Activated T-cell treated with anti-CD3 and anti-CD28 coated beads, Interleukin-2, amount 50 U/mL, for 72 hours (primary cell): ENCODE measurements around the gene THAP6. TPM values are rescaled to one million over a fixed set of nuclear protein-coding genes. Genes with fewer than 3 reads are reported as not detected.
"Not testable (repeated sequence)": the region's sequence is repeated elsewhere in the genome, so short reads cannot be mapped to it uniquely, and the experiment has no call there.

Source experiments
- ATAC-seq, 2 donors: fragments of 150-1000 bp; cut with Tn5 transposase; replicated peaks in 1 of 2; 2 replicates each; pipeline ENCODE4 v1.10.0; 2021; ENCODE audit warnings: moderate library complexity in 2 of 2, mild to moderate bottlenecking in 1 of 2
- DNase-seq, 2 donors: peaks; one replicate each; pipeline ENCODE4 v3.0.0; 2021 to 2022; ENCODE audit warnings: mixed read lengths in 1 of 2
- H3K27ac Mint-ChIP-seq: one replicate; pipeline ENCODE4 v1.8.0; 2022; ENCODE audit warnings: mild to moderate bottlenecking, moderate library complexity, mixed read lengths
- H3K27me3 Mint-ChIP-seq: one replicate; pipeline ENCODE4 v1.8.0; 2022; ENCODE audit warnings: low read depth, mixed read lengths
- H3K36me3 Mint-ChIP-seq, 2 donors: one replicate each; pipeline ENCODE4 v1.8.0; 2022; ENCODE audit warnings: mixed read lengths in 2 of 2, mild to moderate bottlenecking in 1 of 2; ENCODE audit not compliant: insufficient read depth in 2 of 2
- H3K4me1 Mint-ChIP-seq: one replicate; pipeline ENCODE4 v1.8.0; 2022; ENCODE audit warnings: low read depth, mixed read lengths
- H3K4me3 Mint-ChIP-seq, 2 donors: one replicate each; pipeline ENCODE4 v1.8.0; 2022; ENCODE audit warnings: mild to moderate bottlenecking in 2 of 2, mixed read lengths in 2 of 2, moderate library complexity in 2 of 2
- H3K9me3 Mint-ChIP-seq, 2 donors: one replicate each; pipeline ENCODE4 v1.8.0; 2022; ENCODE audit warnings: mixed read lengths in 2 of 2
- total RNA-seq, 2 donors: library from RNA; stranded (reverse); gene quantifications; one replicate each; pipeline ENCODE4 v1.2.3, GENCODE V29; 2022

THAP6 gene
- total RNA-seq, 2 donors from 2014 or later, result 28.8 to 35.1 TPM

DNA sequence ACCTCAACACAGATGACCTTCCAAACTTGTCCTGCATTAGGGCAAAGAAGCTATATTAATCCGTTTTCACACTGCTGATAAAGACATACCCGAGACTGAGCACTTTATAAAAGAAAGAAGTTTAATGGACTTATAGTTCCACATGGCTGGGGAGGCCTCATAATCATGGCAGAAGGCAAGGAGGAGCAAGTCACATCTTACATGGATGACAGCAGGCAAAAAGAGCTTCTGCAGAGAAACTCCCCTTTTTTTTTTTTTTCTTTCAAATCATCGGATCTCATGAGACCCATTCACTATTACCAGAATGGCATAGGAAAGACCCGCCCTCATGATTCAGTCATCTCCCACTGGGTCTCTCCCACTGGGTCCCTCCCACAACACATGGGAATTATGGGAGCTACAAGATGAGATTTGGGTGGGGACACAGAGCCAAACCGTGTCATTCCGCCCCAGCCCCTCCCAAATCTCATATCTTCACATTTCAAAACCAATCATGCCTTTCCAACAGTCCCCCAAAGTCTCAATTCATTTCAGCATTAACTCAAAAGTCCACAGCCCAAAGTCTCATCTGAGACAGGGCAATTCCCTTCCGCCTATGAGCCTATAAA, 17.4 kb downstream of the THAP6 start:
- not testable (repeated sequence) for H3K27ac Mint-ChIP-seq, H3K27me3 Mint-ChIP-seq, H3K9me3 Mint-ChIP-seq, DNase-seq, H3K4me3 Mint-ChIP-seq, ATAC-seq, H3K4me1 Mint-ChIP-seq
- H3K36me3 Mint-ChIP-seq, result peaks cover 22 to 43% of the 10 kb centered on the region in 2 donors

DNA sequence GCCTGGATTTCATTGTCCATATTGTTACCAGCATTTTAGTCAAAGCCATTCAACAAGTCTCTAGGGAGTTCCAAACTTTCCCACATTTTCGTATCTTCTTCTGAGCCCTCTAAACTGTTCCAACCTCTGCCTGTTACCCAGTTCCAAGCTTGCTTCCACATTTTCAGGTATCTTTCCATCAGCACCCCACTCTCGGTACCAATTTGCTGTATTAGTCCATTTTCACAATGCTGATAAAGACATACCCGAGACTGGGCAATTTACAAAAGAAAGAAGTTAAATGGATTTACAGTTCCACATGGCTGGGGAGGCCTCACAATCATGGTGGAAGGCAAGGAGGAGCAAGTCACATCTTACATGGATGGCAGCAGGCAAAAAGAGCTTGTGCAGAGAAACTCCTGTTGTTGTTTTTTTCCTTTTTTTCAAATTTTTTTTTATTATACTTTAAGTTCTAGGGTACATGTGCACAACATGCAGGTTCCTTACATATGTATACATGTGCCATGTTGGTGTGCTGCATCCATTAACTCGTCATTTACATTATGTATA, 19.1 kb downstream of the THAP6 start:
- H3K4me1 Mint-ChIP-seq, H3K27me3 Mint-ChIP-seq, H3K9me3 Mint-ChIP-seq, DNase-seq, H3K27ac Mint-ChIP-seq, H3K4me3 Mint-ChIP-seq, ATAC-seq: not testable (repeated sequence)
- H3K36me3 Mint-ChIP-seq, result peaks cover 20 to 32% of the 10 kb centered on the region in 2 donors

DNA sequence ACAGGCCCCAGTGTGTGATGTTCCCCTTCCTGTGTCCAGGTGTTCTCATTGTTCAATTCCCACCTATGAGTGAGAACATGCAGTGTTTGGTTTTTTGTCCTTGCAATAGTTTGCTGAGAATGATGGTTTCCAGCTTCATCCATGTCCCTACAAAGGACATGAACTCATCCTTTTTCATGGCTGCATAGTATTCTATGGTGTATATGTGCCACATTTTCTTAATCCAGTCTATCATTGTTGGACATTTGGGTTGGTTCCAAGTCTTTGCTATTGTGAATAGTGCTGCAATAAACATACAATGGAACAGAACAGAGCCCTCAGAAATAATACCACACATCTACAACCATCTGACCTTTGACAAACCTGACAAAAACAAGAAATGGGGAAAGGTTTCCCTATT, 19.7 kb downstream of the THAP6 start:
- not testable (repeated sequence) for H3K4me3 Mint-ChIP-seq, ATAC-seq, H3K4me1 Mint-ChIP-seq, H3K9me3 Mint-ChIP-seq, DNase-seq, H3K27ac Mint-ChIP-seq, H3K27me3 Mint-ChIP-seq
- H3K36me3 Mint-ChIP-seq, result peaks cover 20 to 32% of the 10 kb centered on the region in 2 donors

DNA sequence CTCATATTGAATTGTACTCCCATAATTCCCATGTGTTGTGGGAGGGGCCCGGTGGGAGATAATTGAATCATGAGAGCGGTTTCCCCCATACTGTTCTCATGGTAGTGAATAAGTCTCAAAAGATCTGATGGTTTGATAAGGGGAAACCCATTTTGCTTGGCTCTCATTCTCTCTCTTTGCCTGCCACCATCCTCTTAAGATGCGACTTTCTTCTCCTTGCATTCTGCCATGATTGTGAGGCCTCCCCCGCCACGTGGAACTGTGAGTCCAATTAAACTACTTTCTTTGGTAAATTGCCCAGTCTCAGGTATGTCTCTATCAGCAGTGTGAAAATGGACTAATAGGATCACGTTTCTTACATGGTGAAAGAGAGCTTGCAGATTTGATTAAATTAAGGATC, 23.0 kb downstream of the THAP6 start:
- not testable (repeated sequence) for DNase-seq, H3K27ac Mint-ChIP-seq, H3K4me3 Mint-ChIP-seq, ATAC-seq, H3K9me3 Mint-ChIP-seq, H3K27me3 Mint-ChIP-seq, H3K4me1 Mint-ChIP-seq
- peaks cover 8 to 11% of the 10 kb centered on the region in 2 donors for H3K36me3 Mint-ChIP-seq

DNA sequence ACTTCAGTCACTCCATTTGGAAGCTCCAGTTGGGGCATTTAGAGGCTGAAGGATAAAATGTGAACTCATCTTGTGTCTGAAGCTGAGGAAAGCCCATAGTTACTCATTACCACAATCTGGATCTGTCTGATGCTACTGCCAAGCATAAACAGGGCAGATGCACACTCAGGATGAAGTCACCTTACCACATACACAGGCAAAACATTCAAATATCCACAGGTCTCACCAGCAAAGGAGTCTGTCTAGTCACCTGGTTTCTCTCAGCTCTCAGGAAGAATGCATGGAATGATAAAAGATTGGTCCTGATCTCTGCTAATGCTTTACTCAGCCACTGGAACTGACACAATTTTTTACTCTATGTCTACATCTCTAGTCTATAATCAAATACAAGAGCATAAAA, 28.6 kb downstream of the THAP6 start:
- Mint-ChIP-seq H3K36me3 (peaks cover 0 to 1% of the 10 kb centered on the region in 2 donors), H3K27me3 (no peaks in the 10 kb centered on the region), H3K27ac (no peak overlapping the region), H3K4me3 (no peak overlapping the region), H3K4me1 (no peaks in the 10 kb centered on the region), H3K9me3 (no peaks in the 10 kb centered on the region)
- peak; percentile 77 to 97 for ATAC-seq
- DNase-seq, result peak in 1 of 2 donors; percentile 13

DNA sequence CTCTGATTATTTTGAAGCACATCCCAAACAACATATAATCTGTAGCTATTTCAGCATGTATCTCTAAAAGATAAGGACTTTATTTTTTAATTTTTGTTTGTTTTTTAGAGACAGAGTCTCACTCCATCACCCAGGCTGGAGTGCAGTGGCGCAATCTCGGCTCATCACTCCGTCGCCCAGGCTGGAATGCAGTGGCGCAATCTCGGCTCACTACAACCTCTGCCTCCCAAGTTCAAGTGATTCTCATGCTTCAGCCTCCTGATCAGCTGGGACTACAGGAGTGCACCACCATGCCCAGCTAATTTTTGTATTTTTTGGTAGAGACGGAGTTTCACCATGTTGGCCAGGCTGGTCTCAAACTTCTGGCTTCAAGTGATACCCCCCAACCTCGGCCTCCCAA, 29.9 kb downstream of the THAP6 start:
- not testable (repeated sequence) for H3K36me3 Mint-ChIP-seq, H3K9me3 Mint-ChIP-seq, ATAC-seq, H3K27ac Mint-ChIP-seq, H3K4me1 Mint-ChIP-seq, H3K27me3 Mint-ChIP-seq, H3K4me3 Mint-ChIP-seq, DNase-seq

DNA sequence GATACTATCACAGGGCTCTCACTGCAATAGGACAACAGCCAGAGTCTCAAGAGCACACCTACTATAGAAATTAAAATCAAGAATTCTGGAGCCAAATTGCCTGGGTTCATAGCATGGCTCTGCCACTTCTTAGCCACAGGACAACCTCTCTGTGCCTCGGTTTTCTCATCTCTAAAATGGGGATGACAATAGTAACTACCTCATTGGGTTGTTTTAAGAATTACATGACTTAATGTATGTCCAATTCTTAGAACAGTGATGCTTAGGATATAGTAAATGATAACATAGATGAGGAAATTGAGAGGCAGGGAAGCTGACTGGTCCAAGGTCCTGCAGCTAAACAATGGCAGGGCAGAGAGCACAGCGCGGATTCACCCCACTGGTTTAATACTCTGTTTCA, 30.6 kb downstream of the THAP6 start:
- Mint-ChIP-seq H3K27me3 (no peaks in the 10 kb centered on the region), H3K4me1 (no peaks in the 10 kb centered on the region), H3K9me3 (no peaks in the 10 kb centered on the region), H3K27ac (no peak overlapping the region), H3K4me3 (no peak overlapping the region), H3K36me3 (no peaks in the 10 kb centered on the region)
- DNase-seq (no peak), ATAC-seq (no peak)

DNA sequence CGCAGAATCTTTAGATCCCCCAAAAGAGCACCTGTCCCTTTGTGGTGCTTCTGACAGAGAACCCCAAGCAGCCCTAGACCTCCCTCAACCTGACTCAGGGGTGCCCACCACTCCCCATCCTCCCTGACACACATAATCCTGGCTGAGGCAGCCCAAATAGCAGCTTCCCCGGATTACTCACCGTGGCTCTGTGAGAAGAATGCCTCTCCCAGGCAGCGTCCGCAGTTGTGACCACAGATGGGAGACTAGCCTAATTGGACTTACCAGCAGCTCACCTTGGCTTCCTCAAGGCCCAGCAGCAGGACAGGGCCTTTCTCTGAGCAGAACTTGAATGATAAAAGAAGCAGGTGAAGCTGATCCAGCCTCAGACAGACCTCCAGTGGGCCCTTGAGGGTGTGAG, 31.3 kb downstream of the THAP6 start:
- no peaks in the 10 kb centered on the region for H3K36me3 Mint-ChIP-seq
- ATAC-seq (no peak), DNase-seq (no peak)
- no peak overlapping the region for H3K27ac Mint-ChIP-seq
- H3K4me3 Mint-ChIP-seq, result no peak overlapping the region
- no peaks in the 10 kb centered on the region for H3K9me3 Mint-ChIP-seq
- H3K4me1 Mint-ChIP-seq, result no peaks in the 10 kb centered on the region
- no peaks in the 10 kb centered on the region for H3K27me3 Mint-ChIP-seq

DNA sequence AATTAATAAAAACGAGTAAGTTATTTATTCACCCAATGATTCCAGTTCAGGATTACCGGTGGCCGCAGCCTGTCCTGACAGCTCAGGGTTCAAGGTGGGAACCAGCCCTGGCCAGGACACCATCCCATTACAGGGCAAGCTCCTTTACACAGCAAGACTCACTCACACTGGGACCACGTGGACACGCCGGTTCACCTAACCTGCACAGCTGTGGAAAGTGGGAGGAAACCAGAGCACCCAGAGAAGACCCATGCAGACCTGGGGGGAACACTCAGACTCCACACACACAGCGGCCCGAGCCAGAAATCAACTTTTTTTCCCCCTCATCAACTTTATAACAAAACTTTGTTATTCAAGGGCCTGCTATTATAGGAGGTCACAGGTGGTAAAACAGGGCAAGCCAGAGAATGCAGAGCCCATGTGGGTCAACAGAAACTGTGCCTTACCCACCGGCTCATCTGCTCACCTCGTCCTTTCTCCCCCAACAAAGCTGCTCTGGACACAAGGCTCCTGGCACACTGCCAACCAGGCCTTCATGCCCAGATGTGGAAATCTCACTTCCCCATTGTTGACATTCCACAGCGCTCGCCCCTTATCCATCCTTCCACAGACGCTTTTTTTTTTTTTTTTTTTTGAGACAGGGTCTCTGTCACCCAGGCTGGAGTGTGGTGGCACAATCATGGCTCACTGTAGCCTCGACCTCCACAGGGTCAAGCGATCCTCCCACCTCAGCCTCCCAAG, 33.5 kb downstream of the THAP6 start:
- Mint-ChIP-seq H3K27me3 (no peaks in the 10 kb centered on the region), H3K27ac (no peak overlapping the region), H3K9me3 (no peaks in the 10 kb centered on the region)

DNA sequence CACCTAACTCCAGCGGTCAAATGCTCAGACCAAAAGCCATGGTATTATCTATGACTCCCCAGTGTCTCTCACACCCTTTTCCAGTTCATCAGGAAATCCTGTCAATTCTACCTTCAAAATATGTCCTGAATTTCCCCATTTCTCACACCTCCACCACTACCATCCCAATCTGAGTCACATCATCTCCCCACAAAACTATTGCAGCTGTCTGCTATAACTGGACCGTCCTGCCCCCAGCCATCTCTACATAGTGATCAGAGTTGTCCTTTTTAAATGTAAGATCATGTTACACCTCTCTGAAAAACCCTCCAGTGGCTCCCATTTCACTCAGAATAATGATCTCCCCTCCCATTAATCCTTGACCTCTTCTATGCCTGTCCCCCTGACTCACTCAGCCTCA, 34.7 kb downstream of the THAP6 start:
- Mint-ChIP-seq H3K27ac (no peak overlapping the region), H3K27me3 (no peaks in the 10 kb centered on the region), H3K9me3 (no peaks in the 10 kb centered on the region), H3K36me3 (no peaks in the 10 kb centered on the region), H3K4me1 (no peaks in the 10 kb centered on the region), H3K4me3 (no peak overlapping the region)
- ATAC-seq (peak in 1 of 2 donors; percentile 17), DNase-seq (no peak)

More for the DNA sequence above, 33.5 kb downstream of the THAP6 start:
- ATAC-seq (no peak), DNase-seq (no peak)
- Mint-ChIP-seq H3K36me3 (no peaks in the 10 kb centered on the region), H3K4me1 (no peaks in the 10 kb centered on the region), H3K4me3 (no peak overlapping the region)

DNA sequence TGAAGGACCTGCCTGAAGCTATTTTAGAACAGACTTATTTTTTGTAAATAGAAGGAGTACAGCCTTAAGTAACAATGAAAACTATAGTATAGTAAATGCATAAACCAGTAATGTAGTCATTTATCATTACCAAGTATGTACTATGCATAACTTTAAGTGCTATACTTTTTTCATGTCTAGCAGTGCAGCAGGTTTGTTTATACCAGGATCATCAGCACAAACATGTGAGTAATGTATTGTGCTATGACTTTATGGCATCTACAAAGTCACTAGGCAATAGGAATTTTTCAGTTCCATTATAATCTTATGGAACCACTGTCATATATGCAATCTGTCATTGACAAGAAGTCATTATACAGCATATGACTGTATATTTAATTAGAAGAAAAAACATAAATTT, 38.2 kb downstream of the THAP6 start:
- no peaks in the 10 kb centered on the region for H3K4me1 Mint-ChIP-seq
- H3K36me3 Mint-ChIP-seq, result no peaks in the 10 kb centered on the region
- ATAC-seq (no peak), DNase-seq (no peak)
- H3K4me3 Mint-ChIP-seq, result no peak overlapping the region
- H3K27me3 Mint-ChIP-seq, result peaks cover under 1% of the 10 kb centered on the region
- H3K9me3 Mint-ChIP-seq, result no peaks in the 10 kb centered on the region
- H3K27ac Mint-ChIP-seq, result no peak overlapping the region

DNA sequence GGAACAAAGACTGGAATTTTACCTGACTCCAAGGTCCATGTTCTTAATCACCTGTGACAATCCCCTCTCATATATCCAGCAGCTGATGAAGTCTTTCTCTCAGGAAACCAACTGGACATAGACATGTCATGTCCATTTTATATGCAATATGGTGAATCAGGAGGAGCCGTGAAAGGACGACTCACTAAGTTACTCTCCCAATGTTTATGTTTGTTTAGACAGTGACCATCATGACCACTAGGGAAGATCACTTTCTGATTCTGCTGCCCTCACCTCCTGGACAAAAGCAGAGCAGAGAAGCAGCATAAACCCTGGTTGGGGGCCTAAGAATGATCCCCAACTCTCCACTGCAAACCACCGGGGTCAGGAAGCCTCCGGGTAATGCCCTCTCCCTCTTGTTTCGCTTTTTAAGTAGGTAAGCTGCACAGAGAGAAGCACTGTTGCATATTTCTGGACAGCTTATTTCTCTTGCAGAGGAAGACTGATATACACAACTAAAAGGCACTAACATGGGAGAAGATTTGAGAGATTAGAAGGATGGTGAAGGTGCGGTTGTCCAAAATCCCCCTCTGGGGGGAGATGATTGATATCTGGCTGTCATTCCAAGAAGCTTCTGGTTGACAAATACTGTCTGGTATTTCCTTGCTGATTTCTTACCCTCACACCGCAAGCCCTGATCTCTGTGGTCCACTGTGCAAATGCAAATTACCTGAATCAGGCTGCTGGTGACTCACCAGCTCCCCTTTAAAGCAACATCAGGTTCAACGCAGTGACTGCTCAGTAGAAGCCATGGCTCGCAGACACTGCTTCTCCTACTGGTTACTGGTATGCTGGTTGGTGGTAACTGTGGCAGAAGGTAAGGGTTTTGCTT, 41.3 kb downstream of the THAP6 start, which contains the start of gene ODAPH:
Gene ODAPH (plus strand): TSS at position 773 of the 871 bp plus-strand sequence. CDS start 17 bp downstream, at position 790.
- Mint-ChIP-seq H3K9me3 (no peaks in the 10 kb centered on the region), H3K4me1 (no peaks in the 10 kb centered on the region), H3K4me3 (peak within 1 kb of the TSS in 1 of 2 donors; percentile 45), H3K36me3 (no peaks in the 10 kb centered on the region), H3K27me3 (peaks cover 8% of the 10 kb centered on the region), H3K27ac (no peak within 1 kb of the TSS)
- peak; percentile 86 to 96 for ATAC-seq
- peak; percentile 40 to 48 for DNase-seq

DNA sequence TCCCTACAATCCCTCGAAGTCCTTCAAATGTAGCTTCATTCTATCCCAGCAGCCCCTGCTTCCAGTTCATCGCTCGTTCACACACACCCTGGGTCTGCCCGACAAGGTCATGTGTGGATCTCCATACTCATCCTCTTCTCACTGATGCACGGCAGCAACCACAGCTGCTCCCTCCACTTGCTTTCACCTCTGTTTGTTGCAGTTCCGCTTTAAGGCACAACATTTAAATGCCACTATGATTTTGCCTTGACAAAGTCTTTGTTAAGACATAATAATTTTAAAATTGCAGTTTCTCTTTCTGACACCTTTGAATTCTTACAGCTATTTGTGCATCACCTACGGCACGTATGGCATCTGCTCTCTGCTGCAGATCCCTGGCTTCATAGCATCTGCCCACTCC, 43.4 kb downstream of the THAP6 start:
- H3K4me3 Mint-ChIP-seq, result no peak overlapping the region
- H3K27me3 Mint-ChIP-seq, result peaks cover 13% of the 10 kb centered on the region
- no peaks in the 10 kb centered on the region for H3K9me3 Mint-ChIP-seq
- no peaks in the 10 kb centered on the region for H3K36me3 Mint-ChIP-seq
- no peaks in the 10 kb centered on the region for H3K4me1 Mint-ChIP-seq
- no peak for ATAC-seq
- no peak for DNase-seq
- H3K27ac Mint-ChIP-seq, result no peak overlapping the region
